ENCODE data around the gene SLC11A2.
"Not testable (repeated sequence)": the region's sequence is repeated elsewhere in the genome, so short reads cannot be mapped to it uniquely, and the experiment has no call there.

Gene SLC11A2

GRCh38 chr12:50947933-50948626 lies 78.1 kb downstream of the SLC11A2 start:
- DNase-seq (ENCODE audit: low read depth) = no peak

- DNase-seq (ENCODE audit: low read depth) = no peak
Observed at GRCh38 chr12:50937653-50938052, 88.5 kb downstream of the SLC11A2 start.

- no peak for DNase-seq (ENCODE audit: low read depth)
Observed at GRCh38 chr12:50936821-50937530, 89.2 kb downstream of the SLC11A2 start.

GRCh38 chr12:50934981-50935807 lies 91.0 kb downstream of the SLC11A2 start:
- no peak for DNase-seq (ENCODE audit: low read depth)

- DNase-seq (ENCODE audit: low read depth) = no peak
Observed at GRCh38 chr12:50934371-50934851, 91.8 kb downstream of the SLC11A2 start.

- DNase-seq (ENCODE audit: low read depth) = no peak
Observed at GRCh38 chr12:50933459-50934124, 92.6 kb downstream of the SLC11A2 start.

GRCh38 chr12:50932787-50933280 lies 93.3 kb downstream of the SLC11A2 start:
- no peak for DNase-seq (ENCODE audit: low read depth)

- not testable (repeated sequence) for DNase-seq (ENCODE audit: low read depth)
Observed at GRCh38 chr12:50930477-50930876, 95.7 kb downstream of the SLC11A2 start.

GRCh38 chr12:50929831-50930230 lies 96.4 kb downstream of the SLC11A2 start:
- no peak for DNase-seq (ENCODE audit: low read depth)
